Left colon (tissue), 2 donors: ENCODE results near the gene THADA. TPM values are rescaled to one million over a fixed set of nuclear protein-coding genes. Genes with fewer than 3 reads are reported as not detected.
"Not testable (repeated sequence)": the region's sequence is repeated elsewhere in the genome, so short reads cannot be mapped to it uniquely, and the experiment has no call there.

ENCODE experiments used
- ATAC-seq: fragments of 200-7000 bp; cut with Tn5 transposase; one replicate; pipeline ENCODE4 v1.9.1; 2020; ENCODE audit warnings: mild to moderate bottlenecking, moderate library complexity
- DNase-seq, 2 donors: peaks; one replicate each; pipeline ENCODE4 v3.0.0-alpha.2; 2020
- intact Hi-C, 2 donors: fragments of 100-400 bp; cut with DNase I in 1 of 2; cut with micrococcal nuclease in 1 of 2; formaldehyde crosslinking; loops; one replicate each; pipeline versions ENCODE4 v1.11.2 to v1.14.0; 2022; cut with DNase I, micrococcal nuclease
- total RNA-seq, 2 donors: library from RNA; stranded (reverse); fragmentation: NEBNext Ultra II Directional; extraction: Animal tissue kit (Norgen Biotek cat#: 25700); gene quantifications; one replicate each; pipeline ENCODE4 v1.2.1, GENCODE V29; 2021
- donor health status: DM: no; HTN: no; CAD: no.
- donor health status: DM: yes; HTN: yes; CAD: no.

Gene THADA
- total RNA-seq, 2 donors from 2014 or later, result 18.7 to 20.3 TPM

GRCh38 chr2:43206602-43207001, 389.2 kb downstream of the THADA start:
- ATAC-seq (no peak), DNase-seq (no peak)
- intact Hi-C loops, result no loop called here

- intact Hi-C loops, result no loop called here
- ATAC-seq (no peak), DNase-seq (no peak)
Measured at GRCh38 chr2:43203373-43203772, 392.5 kb downstream of the THADA start.

DNA sequence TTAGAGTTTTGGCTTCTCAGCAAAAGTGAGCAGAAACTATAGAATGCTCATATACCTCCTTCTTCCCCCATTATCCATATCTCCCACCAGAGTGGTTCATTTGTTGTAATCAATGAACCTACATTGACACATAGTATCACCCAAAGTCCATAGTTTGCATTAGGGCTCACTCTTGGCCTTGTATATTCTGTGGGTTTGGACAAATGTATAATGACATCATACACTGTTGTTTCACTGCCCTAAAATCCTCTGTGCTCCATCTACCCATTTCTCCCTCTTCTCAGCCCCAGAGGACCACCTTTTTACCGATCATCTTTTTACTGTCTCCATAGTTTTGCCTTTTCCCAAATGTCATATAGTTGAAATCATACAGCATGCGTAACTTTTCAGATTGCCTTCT, 393.5 kb downstream of the THADA start:
- ATAC-seq (no peak), DNase-seq (no peak)
- intact Hi-C loops, result no loop called here

DNA sequence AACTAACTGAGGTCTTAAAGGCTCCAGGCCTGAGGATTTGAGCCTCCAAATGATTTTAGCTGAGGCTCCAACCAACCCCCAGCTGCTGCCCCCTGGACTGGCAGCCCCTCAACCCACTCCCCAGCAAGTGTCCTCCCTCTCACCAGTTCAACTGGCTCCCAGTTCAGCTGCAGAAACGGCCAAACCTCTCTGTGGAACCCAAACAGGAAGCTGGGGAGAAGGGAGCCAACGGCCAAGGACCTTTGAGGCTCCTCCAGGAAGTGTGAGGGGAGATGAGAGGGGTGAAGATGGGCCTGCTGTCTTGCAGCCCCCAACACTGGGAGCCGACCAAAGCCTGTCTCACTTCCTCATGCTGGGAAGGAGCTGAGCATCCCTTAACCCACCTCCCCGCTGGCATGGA, 394.3 kb downstream of the THADA start:
- no peak for ATAC-seq

GRCh38 chr2:43201016-43201415, 394.8 kb downstream of the THADA start:
- ATAC-seq (no peak), DNase-seq (no peak)
- intact Hi-C loops, result no loop called here

More for the DNA sequence above, 394.3 kb downstream of the THADA start:
- intact Hi-C loops, result no loop called here
- no peak for DNase-seq

DNA sequence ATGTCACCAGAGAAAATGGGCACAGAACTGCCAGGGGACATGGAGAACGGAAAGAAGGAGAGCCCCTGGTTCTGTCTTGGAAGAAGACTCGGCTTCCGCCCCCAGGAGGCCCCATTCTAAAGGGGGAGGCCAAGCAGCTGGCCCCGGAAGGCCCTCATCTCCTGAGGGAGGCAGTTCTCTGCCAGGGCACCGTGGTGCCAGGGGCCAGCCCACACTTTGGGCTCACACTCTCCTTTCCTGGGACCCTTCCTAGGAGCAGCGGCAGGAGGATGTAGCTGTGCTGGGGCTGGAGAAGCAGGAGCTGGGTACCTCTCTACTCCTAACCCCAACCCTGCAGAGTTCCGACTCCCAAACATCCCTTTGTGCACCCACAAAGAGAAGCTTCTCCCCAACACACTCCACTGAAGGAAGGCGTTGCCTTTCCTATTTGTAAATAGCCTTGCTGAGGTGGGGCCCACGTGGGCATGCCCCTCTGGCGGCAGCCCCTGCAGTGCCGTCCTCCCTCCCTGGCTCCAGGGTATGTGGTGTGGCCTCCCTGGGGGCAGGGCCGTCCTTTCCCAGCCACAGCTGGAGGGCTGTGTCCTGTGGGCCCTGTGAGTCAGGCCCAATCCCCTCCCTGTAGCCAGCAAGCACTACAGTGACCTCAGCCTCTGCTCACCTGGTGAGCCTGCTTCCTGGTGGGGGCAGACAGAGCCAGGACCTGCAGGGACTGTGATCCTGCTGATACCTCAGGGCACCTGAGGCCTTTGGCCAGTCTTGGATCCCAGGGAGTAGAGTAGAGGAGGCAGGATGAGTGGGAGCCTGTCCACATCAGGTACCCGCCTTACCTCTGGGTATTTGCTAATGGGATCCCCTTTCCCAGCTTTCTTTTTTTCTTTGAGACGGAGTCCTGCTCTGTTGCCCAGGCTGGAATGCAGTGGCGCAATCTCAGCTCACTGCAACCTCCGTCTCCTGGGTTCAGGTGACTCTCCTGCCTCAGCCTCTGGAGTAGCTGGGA, 396.0 kb downstream of the THADA start:
- ATAC-seq (peak; percentile 74), DNase-seq (peak in 1 of 2 donors; percentile 57)
- intact Hi-C loops, result no loop called here

GRCh38 chr2:43198263-43198662, 397.6 kb downstream of the THADA start:
- ATAC-seq (no peak), DNase-seq (no peak)
- intact Hi-C loops, result no loop called here

DNA sequence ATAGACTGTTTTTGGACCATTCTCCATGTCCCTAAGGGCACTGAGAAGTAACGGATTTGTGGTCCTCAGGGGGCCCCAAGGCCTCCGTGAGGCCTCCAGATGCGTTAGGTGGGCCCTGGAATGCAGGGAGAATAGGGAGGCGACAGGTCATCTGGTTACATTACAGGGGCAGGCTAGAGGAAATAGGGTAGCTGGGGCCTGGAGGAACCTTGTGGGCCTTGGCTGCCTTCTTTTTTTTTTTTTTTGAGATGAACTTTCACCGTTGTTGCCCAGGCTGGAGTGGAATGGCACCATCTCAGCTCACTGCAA, 398.3 kb downstream of the THADA start:
- intact Hi-C loops, result no loop called here
- DNase-seq, result no peak
- ATAC-seq, result no peak

DNA sequence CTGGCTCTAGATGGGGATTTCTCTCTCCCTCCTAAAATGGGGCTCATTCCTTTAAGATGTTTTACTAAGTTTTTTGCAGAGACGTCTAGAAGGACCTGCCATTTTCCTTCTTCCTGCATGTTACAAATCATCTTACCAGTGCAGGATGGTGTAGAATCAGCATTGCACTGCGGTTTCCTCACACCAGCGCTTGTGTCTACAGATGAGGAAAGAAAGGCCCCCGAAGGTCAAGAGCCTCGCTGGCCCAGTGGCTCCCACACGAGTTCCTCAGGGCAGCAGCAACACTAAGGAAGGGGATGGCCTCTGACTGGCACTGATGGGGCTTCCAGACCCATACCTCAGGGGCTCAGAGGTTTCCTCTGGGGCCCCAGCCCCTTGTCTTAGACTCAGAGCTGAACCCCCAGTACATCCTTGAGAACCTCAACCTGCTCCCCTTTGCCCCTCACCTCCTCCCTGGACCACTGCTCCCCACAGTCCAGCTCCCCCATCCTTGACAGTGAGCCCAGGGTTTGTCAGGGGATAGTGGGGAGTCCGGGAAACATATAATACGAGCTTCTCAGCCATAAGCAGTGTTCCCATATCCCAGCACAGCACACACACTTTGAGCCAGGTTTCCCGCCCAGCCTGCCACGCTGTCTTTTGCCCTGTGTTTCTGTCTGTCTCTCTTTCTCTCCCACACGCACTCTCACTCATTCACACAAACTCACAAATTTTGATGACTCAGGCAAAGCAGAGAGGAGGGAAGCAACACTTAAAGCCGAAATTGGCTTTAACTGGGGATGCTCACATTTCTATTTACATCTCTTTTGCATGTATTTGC, 398.9 kb downstream of the THADA start:
- DNase-seq (no peak), ATAC-seq (no peak)
- intact Hi-C loops, result no loop called here

DNA sequence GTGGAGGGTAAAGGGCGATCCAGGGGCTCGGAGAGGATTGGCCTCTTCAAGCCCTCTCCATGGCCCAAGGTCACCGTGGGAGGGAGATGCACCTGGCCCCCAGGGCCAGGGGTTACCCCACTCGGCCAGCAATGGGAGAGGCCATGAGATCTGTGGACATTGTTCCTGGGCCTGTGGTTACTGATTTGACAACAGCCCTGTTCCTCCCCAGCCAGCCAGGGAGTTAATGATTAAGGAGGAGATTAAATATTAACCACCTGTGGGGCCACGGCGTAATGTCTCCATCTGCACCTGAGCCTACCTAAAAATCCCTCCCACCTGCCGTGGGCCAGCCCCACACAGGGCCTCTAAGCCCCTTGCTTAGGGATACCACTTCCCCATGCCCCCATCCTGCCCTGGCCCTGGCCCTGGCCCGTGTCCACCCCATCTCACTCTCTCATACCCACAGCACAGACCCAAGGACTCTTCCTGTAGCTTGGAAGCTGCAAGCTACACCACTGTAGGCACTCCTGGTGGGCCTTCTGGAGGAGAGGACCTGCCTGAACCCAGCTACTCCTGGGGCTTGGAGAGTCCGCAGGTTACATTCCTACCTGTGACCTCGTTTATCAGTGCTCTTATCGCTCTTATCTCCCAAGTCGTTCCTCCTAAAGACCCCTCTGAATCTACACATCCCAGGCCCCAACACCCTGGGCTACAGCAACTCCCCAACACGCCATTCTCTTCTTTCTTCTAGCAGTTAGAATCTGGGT, 401.5 kb downstream of the THADA start:
- intact Hi-C loops, result no loop called here
- ATAC-seq (peak; percentile 74), DNase-seq (peak; percentile 70 to 81)

DNA sequence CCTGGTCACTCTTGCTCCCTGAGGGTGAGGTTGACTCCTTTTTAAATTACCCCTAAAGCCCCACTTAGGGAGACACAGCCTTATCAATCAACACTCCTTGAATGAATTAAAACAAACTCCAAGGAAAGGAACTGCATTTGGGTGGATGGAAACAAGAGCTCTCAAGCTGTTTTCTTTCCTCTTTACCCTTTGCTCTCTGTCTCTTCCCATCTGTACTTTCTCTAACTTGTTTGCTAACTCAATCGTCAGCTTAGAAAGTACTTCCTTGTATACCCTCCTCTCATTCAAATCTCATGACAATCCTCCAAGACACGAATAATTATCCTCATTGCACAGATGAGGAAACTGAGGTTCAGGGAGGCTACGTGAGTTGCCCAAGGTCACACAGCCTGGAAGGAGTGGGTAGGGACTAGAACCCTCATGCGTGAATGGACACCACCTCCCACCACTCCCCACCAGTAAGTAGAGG, 402.2 kb downstream of the THADA start:
- intact Hi-C loops, result no loop called here
- peak; percentile 55 for ATAC-seq
- DNase-seq, result no peak

DNA sequence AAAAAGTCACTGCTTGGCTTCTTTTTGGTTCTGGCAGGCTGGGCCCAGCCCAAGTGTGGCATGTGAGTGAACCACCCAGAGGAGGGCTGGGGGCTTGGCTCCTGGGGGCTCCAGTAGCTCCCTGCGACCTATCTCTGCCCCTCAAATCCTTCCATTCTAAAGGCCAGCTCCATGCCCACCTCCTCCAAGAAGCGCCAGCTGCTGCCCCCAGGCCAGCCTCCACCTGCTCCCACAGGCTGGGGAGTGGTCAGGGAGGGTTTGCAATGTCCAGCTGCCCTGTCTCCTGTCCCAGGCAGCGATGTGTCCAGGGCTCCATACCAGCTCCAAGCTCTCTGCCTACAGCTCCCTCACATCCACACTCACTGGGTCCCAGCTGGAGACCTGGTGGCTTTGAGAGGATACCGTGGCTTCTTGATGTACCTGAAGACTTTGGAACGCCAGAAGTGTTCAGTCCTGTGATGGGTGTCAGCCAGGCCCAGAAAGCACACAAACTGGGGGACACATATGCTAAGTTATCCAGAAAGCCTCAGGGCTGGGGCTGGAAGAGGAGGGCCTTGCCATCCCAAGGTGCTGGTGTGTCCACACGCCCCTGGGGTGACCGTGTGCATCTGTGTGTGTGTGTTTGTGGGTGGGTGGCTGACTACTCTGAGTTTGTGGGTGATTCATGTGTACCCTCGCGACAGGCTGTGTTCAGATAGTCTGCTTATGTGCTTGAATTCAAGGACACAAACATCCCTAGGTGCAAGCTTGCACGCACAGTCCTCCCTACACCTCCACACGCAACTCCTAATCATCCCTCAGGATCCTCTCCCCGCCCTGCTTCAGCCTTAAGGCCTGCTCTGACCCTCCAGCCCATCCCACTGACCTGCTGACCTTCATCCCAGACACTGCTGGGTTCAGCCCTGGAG, 402.8 kb downstream of the THADA start:
- intact Hi-C loops, result no loop called here
- ATAC-seq, result peak; percentile 20
- peak in 1 of 2 donors; percentile 50 for DNase-seq

DNA sequence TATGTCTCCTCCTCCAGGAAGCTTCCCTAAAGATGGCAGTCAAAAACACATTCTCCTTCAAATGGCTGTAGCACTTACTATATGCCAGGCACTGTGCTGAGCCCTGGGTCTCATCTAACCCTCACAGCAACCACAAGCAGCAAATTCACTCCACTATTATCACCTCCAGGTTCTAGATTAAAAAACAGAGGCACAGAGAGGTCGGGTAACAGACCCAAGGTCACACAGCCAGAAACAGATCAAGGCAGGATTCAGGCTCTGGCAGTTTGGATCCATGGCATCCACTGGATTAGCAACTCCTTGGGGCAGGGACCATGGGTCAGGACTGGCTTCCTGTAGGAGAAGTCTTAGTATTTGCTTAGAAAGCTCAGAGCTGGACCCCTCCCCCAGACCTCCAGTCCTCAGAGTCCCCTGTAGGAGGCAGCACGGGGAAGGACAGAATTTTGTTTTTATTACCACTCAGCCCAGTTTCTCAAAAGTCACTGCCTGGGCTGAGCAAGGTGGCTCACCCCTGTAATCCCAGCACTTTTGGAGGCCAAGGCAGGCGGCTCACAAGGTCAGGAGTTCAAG, 403.8 kb downstream of the THADA start:
- ATAC-seq (no peak), DNase-seq (no peak)
- intact Hi-C loops, result no loop called here

GRCh38 chr2:43190311-43191052, 405.4 kb downstream of the THADA start:
- DNase-seq, result no peak
- ATAC-seq, result no peak
- intact Hi-C loops, result no loop called here

DNA sequence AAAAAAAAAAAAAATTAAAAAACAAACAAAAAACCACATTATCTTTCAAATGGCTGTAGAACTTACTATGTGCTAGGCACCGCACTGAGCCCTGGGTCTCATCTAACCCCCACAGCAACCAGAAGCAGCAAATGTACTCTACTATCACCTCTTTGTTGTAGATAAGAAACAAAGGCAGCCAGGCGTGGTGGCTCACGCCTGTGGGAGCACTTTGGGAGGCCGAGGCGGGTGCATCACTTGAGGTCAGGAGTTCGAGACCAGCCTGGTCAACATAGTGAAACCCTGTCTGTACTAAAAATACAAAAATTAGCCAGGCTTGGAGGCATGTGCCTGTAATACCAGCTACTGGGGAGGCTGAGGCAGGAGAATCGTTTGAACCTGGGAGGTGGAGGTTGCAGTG, 406.0 kb downstream of the THADA start:
- ATAC-seq, intact Hi-C loops: not testable (repeated sequence)

DNA sequence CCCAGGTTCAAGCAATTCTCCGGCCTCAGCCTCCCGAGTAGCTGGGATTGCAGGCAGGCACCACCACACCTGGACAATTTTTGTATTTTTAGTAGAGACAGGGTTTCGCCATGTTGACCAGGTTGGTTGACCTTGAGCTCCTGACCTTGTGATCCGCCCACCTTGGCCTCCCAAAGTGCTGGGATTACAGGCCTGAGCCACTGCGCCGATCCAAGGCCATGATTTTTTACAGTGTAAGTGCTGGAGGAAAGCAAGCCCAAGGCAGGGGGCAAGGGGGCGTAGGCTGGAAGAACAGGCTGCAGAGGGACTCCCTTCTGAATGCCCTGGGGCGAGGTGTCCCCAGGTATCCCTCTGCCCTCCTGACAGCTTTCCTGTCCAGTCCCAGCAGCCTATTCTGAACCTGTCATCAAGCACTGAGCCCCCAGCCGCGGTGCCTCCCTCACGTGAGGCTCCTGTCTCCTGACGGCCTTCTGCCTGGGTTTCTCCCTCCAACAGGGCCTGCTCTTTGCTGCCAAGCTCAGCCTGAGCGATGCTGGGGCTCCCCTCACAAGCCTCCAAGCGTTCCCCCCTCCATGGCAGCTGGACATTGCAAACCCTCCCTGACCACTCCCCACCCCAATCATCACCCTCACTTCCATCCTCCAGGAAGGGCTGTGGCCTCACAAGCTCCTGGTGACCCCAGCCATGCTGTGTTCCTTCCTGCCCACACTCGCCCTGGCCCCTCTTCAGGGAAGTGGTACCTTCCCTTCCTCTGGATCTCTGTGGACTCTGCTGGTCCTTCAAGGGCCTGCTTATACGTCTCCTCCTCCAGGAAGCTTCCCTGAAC, 407.1 kb downstream of the THADA start:
- intact Hi-C loops, result no loop called here
- DNase-seq (peak in 1 of 2 donors; percentile 4), ATAC-seq (no peak)

More for the DNA sequence above, 406.0 kb downstream of the THADA start:
- DNase-seq, result not testable (repeated sequence)
